IPS-NIHi7 (cell line): Measurements from ENCODE around the gene GPD2.

ENCODE experiments used
- DNase-seq: peaks from one replicate; pipeline ENCODE4 v3.0.0; 2012; ENCODE audit warnings: mixed read lengths; ENCODE audit errors: extremely low spot score

The GPD2 gene

DNA sequence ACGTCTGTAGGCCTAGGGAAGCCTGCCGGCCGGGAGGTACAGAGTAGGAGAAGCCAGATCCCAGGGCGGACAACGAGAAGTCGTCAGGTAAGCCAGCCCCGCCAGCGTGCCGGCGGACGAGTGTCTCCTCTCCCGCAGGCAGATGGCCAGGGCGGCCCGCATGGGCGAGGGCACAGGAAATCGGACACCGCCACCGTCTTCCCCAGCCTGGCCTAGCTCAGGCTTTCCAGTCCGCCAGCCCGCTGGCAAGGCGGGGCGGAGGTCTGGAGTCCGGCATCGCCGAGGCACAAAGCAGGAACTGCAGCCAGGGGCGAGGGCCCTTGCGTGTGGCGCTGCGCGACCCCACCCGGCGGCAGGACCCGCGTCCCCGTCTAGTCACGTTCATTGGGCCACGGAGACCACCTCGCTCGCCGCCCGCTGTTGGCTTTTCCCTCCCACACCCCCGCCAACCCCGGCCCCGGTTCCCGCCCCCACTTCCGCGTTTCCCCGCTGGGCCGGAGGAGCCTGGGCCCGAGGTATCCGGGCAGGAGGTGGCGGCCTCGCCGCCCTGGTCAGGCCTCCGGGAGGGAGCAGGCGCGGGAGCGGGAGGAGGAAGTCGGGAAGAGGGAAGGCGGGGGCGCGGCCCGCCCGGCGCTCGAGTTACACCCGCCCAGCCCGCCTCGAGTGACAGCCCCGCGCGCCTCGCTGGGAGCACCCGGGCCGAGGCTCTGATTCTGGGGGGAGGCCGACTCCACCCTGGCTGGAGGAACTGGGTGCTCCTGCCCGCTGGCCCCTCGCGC lies at the start of gene GPD2:
Gene GPD2, plus strand, starts transcription at position 662 of the 779 bp plus-strand sequence. CDS start 39,727 bp downstream, outside the sequence.
- peak; percentile 89 for DNase-seq

DNA sequence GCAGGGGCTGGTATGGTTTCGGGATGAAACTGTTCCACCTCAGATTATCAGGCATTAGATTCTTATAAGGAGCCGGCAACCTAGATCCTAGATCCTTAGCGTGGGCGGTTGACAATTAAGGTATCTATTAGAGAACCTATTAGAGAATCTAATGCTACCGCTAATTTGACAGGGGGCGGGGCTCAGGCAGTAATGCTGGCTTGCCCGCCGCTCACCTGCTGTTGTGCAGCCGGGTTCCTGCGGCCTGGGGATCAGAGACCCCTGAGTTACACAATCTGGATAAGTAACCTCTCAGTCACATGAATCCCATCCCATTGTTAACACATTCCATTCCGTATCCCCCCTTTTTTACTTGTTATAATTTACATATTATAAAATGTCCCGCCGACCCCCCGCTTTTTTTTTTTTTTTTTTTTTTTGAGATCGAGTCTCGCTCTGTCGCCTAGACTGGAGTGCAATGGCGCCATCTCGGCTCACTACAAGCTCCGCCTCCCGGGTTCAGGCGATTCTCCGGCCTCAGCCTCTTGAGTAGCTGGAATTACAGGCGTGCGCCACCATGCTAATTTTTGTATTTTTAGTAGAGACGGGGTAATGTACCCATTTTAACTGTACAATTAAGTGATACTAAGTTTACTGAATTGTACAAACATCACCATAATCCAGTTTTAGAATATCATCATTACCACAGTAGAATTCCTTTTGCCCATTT lies 42.0 kb upstream of the GPD2 start:
- DNase-seq = no peak

DNA sequence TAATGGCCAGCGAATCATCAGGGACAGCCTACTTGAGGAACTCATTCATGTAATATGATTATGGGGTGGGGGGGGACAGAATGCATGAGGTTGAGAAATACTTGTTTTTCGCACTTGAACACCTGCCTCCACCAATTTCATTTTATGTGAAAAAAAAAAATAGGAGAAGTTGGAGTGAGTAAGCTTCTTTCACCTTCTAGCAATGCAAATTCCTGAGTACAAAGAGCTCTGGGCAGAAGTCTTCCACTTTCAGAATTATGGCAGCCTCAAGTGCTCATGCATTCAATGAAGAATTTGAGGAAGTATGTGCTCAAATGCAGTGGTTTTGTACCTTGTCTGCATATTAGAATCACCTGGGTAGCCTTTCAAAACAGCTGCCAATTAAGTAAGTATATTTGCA lies 40.1 kb upstream of the GPD2 start:
- no peak for DNase-seq

DNA sequence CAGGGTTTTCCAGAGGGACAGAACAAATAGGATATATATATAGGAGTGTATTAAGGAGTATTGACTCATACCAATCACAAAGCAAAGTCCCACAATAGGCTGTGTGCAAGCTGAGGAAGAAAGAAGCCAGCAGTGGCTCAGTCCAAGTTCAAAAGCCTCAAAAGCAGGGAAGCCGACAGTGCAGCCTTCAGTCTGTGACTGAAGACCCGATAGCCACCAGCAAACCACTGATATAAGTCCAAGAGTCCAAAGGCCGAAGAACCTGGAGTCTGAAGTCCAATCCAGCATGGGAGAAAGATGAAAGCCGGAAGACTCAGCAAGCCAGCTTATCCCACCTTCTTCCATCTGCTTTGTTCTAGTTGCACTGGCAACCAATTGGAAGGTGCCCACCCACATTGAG lies 39.0 kb upstream of the GPD2 start:
- DNase-seq = no peak

DNA sequence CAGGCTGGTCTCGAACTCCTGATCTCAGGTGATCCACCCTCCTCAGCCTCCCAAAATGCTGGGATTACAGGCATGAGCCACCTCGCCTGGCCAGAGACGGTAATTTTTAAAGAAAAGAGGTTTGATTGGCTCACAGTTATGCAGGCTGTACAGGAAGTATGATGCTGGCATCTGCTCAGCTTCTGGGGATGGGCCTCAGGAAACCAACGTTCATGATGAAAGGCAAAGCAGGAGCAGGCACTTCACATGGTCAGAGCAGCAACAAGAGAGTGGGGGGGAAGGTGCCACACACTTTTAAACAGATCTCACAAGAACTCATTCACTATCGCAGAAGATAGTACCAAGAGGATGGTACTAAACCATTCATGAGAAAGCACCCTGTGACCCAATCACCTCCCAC lies 38.0 kb upstream of the GPD2 start:
- no peak for DNase-seq

DNA sequence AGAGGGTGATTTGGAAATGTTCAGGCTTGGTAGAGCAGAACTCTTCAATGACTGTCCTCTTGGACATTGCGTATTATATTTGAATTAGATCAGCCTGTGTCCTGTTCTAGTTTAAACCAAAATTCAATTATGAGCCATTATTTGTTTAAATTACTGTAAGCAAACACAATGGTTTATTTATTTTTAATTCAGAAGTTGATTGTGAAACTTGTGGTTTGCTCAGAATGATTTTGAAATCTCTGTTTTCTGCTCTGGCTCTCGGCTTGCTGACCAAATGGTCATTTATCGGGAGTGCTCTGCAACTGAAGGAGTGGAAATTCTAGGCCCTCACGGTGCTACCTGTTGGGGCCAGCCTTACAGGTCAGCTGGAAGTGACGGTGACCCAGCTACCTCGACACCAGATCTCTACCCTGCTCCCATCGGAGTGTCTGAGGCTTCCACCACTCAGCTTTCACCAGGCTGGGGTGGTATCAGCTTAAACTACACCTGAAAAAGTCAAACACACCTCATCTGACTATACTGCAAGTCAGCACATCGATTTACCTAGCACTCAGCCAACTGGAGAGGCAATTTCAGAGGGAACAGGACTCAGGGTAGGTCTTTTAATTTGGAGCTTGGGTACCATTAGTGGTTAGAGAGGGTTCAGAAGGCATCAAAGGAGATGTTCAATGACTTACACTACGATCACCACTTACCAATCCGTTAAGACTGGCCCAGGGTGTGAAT lies 36.8 kb upstream of the GPD2 start:
- peak; percentile 20 for DNase-seq

DNA sequence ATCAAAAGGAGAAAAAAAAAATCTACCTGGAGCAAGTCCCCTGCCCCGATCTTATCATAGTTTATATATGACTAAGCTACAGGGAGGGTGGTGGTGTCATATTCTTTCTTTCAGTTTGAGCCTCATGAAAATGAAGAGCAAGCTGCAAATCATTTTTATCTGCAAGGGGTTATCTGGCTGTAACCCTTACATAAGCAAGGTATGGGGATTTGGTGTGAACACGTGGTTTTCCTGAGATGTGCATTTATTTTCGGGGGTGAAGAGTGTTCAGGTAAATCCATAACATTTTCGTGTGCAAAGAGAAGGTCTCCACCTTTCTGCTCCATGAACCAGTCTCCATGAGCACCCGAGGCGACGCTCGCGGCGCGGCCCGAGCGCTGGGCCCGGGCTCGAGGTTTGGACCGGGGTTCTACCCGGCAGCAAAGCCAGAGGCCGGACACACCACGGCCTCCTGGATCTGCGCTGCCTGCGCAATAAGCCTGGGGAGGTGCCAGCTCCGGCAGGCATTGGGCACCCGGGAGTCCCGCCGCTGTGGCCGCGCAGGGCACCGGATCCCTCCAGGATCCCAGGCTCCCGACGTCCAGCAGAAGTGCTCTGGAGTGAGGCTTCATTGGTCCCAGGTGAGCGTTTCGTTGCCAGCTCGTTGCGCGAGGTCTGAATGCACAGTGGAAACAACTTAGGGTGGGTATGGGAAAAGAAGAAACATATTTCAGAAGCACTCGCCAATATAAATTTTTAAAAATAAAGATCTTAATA lies 36.1 kb upstream of the GPD2 start:
- peak; percentile 79 for DNase-seq

DNA sequence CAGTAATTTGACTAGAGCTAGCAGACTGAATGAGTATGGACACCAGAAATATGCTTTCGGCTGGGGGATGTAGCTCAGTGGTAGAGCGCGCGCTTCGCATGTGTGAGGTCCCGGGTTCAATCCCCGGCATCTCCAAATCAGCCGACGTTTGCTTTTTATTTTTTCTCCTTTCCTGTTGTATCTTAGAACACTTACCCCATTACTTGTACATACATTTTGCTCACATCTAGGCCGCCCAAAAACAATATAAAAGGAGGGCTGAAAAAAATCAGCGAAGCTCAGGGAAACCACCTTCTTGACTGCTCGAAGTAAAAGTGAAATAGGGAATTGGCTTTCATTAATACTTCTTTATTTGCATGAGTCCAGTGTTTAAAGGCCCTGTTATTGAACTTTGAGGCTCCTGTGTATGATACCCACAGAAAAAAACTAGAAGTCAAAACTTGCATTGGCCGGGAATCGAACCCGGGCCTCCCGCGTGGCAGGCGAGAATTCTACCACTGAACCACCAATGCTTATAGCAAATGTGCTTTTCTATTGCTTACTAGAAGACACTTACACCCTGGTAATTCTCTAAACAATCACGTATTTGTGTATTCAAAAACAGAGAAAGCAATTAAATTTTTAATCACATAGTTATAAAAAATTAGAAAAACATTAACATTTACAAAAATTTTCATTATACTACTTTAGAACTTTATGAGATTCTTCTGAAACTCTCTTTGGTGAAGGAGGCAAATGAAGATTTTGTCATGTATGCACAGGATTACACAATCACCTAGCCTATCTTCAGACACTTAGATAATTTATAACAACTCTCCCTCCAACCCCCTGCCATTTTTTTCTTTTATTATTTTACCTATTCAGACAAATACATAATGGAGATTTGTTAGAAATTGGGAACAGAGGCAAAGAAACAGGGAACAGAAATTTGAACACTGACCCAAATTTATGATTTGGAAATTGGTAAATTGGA lies 35.2 kb upstream of the GPD2 start:
- DNase-seq = peak; percentile 71

DNA sequence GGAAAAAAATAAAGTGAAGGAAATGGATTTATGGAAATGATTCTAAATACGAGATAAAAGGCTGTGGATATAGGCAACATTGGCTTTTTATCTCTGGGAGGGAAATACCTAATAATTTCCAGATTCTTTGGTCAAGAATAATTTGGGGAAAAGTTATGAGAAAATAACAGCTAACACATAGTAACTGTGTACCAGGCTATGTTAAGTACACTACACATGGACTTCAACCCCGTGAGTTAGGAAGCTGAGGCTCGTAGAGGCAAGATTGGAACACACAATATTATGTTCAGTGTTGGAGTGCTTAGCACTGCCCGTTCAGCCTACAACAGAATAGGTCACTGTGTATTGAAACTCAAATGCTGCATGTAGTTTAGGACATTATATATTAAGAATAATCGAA lies 34.3 kb upstream of the GPD2 start:
- DNase-seq = no peak

DNA sequence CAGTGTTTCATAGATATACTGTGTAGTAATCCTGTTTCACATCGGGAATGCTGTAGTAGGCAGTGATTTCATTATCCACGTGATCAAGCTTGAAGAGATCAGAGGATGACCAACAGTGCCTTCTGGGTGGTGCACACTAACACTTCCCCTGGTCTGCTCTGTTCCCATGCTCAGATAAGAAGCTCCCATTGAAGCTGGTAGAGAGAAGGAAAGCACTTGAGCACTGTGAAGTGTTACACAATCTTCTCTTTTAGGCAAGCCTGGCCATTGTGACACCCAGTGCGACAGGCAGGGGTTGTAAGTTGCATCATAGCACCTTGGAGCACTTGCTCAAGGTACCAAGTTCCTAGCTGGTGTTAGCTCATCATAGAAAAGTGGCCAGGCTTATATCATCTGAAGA lies 30.6 kb upstream of the GPD2 start:
- peak; percentile 11 for DNase-seq

DNA sequence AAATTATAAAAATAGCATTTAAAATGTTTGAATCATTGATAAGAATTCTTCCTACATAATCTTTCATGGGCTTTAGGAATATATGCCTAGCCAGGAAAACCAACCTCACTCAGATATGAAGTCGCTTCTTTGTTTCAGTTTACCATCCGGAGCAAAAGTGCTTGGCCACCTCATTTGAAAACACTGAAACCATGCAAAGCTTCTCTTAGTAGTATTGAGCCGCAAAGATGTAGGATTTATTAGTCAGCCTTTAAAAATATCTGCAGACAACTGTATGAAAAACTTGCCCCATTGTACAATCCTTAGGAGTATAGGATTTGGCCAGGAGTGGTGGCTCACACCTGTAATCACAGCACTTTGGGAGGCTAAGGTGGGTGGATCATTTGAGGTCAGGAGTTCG lies 24.3 kb upstream of the GPD2 start:
- no peak for DNase-seq

DNA sequence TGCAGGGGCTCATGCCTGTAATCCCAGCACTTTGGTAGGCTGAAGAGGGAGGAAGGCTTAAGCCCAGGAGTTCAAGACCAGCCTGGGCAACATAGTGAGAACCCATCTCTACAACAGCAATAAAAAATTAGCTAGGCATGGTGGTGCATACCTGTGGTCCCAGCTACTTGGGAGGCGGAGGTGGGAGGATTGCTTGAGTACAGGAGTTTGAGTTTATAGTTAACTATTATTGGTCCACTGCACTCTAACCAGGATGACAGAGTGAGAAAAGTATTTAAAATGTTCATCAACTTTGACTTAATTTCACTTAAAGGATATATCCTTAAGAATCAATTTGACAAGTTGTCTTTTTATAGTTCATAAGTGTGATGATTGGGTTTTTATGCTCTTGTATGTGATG lies 14.3 kb upstream of the GPD2 start:
- no peak for DNase-seq

DNA sequence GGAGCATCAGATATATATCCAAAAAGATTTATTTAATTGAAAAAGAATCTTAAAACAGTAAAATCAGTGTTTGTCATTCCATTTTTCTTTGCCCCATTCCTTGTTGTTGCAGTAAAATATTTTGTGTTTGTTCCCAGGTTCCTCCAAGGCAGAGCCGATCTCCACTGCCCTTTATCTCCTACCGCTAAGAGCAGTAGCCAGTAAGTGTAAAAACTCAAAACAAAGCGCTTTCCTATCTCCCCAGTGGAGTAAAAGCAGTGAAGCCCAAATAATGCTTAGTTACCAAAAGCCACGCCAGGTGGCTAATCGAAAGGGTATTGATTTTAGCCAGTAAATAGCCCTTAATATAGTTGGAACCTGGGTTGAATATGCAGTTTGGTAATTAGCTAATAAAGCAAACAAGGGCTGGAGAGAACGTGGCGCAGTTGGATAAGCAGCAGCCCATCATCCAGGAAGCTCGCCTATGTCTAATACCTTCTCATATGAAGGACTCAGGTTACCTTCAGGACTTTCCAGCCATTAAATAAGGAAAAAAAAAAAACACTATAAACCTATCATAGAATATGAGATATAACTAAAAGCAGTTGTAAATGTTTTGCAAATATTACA lies 12.4 kb upstream of the GPD2 start:
- DNase-seq = no peak

DNA sequence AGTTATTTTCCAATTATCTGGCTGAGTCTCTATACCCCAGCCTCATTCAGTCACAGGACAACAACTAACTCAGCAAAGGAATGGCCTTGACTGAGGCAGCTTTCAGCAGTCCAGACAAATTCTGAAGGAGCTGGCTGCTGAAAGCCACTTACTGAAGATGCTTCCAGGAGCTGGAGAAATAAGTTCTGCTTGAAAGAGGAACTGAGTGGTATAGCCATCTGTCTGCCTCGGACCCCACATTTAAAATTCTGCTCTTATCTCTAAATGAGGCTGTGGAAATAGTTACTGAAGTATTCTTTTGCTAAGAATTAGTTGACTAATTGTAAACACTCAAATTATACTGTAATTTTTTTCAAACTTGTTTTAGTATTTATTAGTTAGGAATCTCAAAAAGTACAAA lies 9.1 kb upstream of the GPD2 start:
- DNase-seq = no peak

DNA sequence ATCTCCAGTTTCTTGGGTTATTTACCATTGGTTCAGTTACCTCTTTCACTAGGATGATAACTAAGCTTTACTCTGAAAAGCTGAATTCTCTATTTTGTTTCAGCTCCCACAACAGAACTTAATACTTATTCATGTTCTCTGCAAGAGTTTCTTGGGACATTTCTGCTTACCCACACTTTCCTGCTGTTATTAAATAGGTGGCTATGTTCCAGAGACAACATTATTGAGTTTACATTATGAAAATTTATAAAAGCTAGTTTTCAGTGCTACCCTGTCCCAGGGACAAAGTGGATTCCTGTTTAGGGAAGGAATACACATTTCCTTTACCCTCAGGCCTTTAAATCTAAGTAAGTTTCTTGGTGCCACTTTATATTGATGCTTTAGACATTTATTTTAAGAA lies 7.0 kb upstream of the GPD2 start:
- DNase-seq = no peak

DNA sequence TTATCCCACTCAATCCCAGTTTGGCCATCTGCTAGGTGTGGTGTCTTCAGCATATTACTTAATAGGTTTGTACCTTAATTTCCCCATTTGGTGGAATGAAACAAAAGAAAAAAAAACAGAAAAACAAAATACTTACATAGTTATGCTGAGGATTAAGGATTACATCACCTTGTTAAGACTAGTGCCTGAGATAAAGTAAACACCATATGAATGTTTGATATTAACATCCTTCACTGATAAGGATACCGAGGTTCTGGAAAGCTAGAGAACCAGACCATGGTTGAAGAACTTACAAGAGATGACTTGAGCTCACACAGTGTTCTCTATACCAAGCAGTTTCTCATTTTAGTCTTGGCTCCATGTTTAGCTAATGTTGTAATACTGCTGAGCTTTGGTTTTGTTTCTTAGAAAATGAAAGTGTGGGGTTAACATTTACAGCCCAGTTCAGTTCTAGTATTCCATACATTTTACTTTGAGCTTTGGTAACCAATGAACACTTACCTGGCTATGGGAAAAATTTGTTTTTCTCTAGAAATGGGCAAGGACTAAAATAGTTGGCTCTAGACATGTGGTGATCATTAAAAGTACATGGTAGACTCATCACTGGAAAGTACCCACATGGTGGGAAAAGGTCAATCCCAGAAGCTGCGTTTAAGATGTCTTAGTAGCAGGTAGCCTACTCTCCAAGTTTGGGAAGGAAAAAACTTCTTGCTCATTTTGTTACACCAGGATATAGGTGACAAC lies 5.8 kb upstream of the GPD2 start:
- no peak for DNase-seq

DNA sequence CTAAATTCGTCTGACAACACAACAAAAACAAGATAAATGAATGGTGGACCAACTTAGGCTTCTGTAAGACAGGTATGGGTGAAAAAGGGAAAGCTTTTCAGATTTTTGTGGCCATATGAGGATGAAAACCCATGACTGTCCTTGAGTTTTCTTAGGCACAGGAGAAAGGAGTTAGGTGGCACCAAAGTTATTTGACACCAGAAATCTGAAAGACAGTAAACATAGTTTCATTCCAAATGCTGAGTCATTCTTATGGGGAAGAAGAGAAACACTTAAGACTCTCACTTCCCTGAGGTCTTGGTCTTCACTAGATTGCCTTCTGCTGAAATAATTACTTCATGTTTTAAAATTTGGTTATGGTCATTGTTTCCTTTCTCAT lies 5.2 kb upstream of the GPD2 start:
- peak; percentile 21 for DNase-seq

DNA sequence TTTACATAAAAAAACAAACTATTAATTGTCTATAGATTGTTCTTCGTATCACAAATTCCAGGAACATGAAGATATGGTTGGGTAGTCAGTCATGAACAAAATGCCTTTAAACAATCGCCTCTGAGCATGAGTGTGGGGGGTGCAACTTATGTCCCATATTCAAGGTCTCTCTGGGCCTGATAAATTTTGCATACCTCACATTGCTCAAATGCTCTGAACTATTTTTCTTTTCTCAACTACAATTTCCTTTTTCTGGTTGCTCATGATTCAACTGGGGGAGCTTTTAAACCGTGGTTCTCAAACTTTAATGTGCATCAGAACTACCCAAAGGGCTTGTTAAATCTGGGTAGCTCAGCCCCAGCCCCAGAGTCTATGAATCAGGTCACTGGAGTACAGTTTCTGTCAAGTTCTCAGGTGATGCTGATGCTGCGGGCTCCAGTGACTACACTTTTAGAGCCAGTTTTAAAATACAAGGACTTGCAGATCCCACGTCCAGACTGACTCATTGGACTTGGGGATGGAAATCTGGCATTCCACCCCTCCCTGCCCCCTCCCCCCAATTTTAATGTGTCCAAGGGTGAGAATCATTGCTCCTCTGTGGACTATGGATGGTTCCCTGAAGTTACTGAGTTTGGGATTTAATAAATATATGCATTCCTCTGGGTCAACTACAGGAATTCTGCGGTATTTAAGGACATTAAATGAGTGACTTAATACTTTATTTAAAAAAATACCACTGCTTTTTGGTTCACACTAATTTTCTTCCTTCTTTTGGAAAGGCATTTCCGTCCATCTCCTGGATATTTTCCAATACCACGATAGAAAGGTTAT lies 1.5 kb upstream of the GPD2 start:
- DNase-seq = no peak

DNA sequence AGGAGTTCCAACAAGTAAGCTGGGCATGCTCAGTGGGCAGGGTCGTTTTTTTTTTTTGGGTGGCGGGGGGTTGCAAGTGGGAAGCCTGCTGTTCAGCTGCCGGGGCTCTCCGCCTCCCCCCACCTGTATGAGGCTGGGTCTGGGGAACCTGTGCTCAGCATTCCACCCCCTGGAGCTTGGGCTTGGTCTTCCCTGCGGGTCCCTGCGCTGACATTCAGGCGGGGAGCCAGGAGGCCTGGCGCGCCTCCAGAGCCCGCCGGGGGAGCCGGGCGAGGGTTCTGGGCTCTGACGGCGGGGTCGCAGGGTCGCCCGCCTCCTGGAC lies 822 bp upstream of the GPD2 start:
- no peak for DNase-seq
